Stimulated activated memory B cell treated with anti-CD40 and anti-IgM and Interleukin-4, amounts not matched to agents 10 μg/mL and 1 μg/mL and 100 μg/mL, for 72 hours (primary cell): ENCODE data around the gene ADPRM.
"Not testable (repeated sequence)": the region's sequence is repeated elsewhere in the genome, so short reads cannot be mapped to it uniquely, and the experiment has no call there.

Experiments
- ATAC-seq: fragments of 150-1000 bp; cut with Tn5 transposase; 2 replicates; pipeline ENCODE4 v1.10.0; 2021
- H3K27ac Mint-ChIP-seq: one replicate; pipeline ENCODE4 v1.8.0; 2022; ENCODE audit warnings: mild to moderate bottlenecking, mixed read lengths
- H3K27me3 Mint-ChIP-seq: one replicate; pipeline ENCODE4 v1.8.0; 2022; ENCODE audit warnings: mixed read lengths
- H3K36me3 Mint-ChIP-seq: one replicate; pipeline ENCODE4 v1.8.0; 2022; ENCODE audit warnings: mixed read lengths
- H3K4me1 Mint-ChIP-seq: one replicate; pipeline ENCODE4 v1.8.0; 2022; ENCODE audit warnings: mixed read lengths
- H3K4me3 Mint-ChIP-seq: one replicate; pipeline ENCODE4 v1.8.0; 2022; ENCODE audit warnings: mild to moderate bottlenecking, moderate library complexity, mixed read lengths
- H3K9me3 Mint-ChIP-seq: one replicate; pipeline ENCODE4 v1.8.0; 2022; ENCODE audit warnings: mixed read lengths

The ADPRM gene

GRCh38 chr17:10674704-10675103 lies 22.7 kb upstream of the ADPRM start:
- Mint-ChIP-seq H3K36me3 (peaks cover 40% of the 10 kb centered on the region), H3K9me3 (no peaks in the 10 kb centered on the region), H3K4me1 (no peaks in the 10 kb centered on the region), H3K4me3 (no peak overlapping the region), H3K27me3 (no peaks in the 10 kb centered on the region), H3K27ac (no peak overlapping the region)
- ATAC-seq, result no peak

DNA sequence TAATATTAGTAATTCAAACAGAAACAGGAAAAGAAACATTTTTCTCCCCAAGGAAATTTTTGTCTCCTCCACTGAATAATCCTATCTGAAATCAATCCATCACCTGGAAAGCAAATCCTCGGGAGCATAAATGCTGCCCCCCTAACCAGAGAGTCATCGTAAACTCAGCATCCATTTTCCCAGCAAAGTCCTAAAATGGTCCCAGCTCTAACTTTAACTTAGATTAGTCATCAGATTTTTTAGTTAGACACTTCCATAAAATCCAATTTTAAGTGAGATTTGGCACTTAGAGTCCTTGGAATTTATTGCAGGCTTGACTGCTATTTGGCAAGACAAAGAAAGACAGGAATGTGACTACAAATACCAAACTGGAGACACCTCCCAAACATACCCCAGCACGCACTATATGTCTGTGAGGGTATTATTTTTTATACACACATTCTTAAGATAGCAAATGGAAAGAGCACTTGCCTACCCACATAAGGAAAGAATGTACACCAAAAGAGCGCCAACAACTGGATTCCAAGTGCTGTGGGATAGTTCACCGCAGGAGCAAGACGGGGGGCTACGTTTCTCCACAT lies 15.4 kb upstream of the ADPRM start:
- ATAC-seq, result no peak
- Mint-ChIP-seq H3K36me3 (peaks cover 70% of the 10 kb centered on the region), H3K4me1 (no peaks in the 10 kb centered on the region), H3K27ac (no peak overlapping the region), H3K4me3 (no peak overlapping the region), H3K9me3 (no peaks in the 10 kb centered on the region), H3K27me3 (no peaks in the 10 kb centered on the region)

DNA sequence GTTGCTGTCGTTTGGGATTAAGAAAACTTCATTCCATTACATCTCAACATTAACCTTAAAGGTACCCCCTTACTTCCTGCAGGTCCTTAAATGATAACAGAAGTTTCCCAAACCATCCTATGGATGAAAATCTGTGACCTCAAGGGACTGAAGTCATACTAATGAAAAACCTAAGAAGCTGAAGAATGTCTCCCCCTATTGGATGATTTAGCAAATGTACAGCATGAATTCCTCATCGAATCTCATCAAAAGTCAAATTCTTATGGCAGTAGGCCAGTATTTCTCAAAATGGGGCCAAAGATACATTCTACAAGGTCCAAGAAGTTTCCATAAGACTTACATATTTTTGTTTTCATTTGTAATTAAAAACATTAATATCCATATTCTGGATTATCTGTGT lies 13.5 kb upstream of the ADPRM start:
- Mint-ChIP-seq H3K4me1 (no peaks in the 10 kb centered on the region), H3K36me3 (peaks cover 70% of the 10 kb centered on the region), H3K9me3 (no peaks in the 10 kb centered on the region), H3K27ac (no peak overlapping the region), H3K4me3 (no peak overlapping the region), H3K27me3 (no peaks in the 10 kb centered on the region)
- no peak for ATAC-seq

DNA sequence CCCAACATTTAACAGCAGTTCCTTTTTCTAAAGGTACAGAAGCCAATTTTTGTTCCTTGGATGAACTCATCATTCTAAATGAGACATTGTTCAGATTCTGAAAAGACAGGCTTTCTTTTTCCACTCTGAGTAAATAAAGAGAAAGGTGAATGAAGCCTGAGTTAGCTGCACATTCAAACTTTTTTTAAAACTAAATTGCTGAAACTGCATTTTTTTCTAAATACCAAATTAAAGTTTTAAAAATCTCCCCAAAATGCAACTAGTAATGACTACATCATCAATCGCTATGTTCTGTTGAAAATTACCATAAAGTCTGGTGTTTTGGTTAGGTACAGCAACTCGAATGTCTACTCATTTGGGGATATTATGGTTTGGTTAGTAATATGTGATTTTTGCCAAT lies 9.9 kb upstream of the ADPRM start:
- peaks cover 74% of the 10 kb centered on the region for H3K36me3 Mint-ChIP-seq
- H3K4me1 Mint-ChIP-seq, result peaks cover 18% of the 10 kb centered on the region
- no peak overlapping the region for H3K4me3 Mint-ChIP-seq
- H3K27ac Mint-ChIP-seq, result no peak overlapping the region
- no peaks in the 10 kb centered on the region for H3K27me3 Mint-ChIP-seq
- H3K9me3 Mint-ChIP-seq, result no peaks in the 10 kb centered on the region
- no peak for ATAC-seq

DNA sequence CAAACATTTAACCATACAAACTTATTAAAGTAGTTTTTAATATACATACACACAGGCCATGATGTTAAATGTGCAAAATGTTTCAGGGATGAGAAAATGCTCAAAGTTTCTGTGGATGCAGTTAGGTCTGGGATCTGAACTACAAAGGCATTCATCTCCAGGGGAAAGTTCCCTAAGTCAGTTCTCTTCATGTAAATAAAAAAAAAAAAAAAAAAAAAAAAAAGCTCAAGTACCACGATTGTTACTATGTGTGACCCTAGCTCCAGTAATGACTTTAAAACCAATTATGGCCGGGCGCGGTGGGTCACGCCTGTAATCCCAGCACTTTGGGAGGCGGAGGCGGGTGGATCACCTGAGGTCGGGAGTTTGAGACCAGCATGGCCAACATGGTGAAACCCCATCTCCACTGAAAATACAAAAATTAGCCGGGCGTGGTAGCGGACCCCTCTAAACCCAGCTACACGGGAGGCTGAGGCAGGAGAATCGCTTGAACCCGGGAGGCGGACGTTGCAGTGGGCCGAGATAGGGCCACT lies 1.5 kb upstream of the ADPRM start:
- H3K36me3 Mint-ChIP-seq, result peaks cover 34% of the 10 kb centered on the region
- not testable (repeated sequence) for ATAC-seq, H3K9me3 Mint-ChIP-seq, H3K27me3 Mint-ChIP-seq
- peak overlapping the region; percentile 95 for H3K27ac Mint-ChIP-seq
- peaks cover 30% of the 10 kb centered on the region for H3K4me1 Mint-ChIP-seq
- peak overlapping the region; percentile 91 for H3K4me3 Mint-ChIP-seq

GRCh38 chr17:10698096-10698818 lies 863 bp downstream of the ADPRM start:
- Mint-ChIP-seq H3K27ac (peak overlapping the region; percentile 95), H3K4me1 (peaks cover 42% of the 10 kb centered on the region), H3K9me3 (no peaks in the 10 kb centered on the region), H3K36me3 (peaks cover 18% of the 10 kb centered on the region), H3K4me3 (peak overlapping the region; percentile 91), H3K27me3 (no peaks in the 10 kb centered on the region)
- no peak for ATAC-seq

GRCh38 chr17:10699856-10700255 lies 2.5 kb downstream of the ADPRM start:
- no peaks in the 10 kb centered on the region for H3K27me3 Mint-ChIP-seq
- H3K4me1 Mint-ChIP-seq, result peaks cover 38% of the 10 kb centered on the region
- no peaks in the 10 kb centered on the region for H3K9me3 Mint-ChIP-seq
- H3K4me3 Mint-ChIP-seq, result no peak overlapping the region
- ATAC-seq, result no peak
- peak overlapping the region; percentile 32 for H3K27ac Mint-ChIP-seq
- peaks cover 6% of the 10 kb centered on the region for H3K36me3 Mint-ChIP-seq

- Mint-ChIP-seq H3K9me3 (no peaks in the 10 kb centered on the region), H3K36me3 (peaks cover 21% of the 10 kb centered on the region), H3K4me1 (peaks cover 37% of the 10 kb centered on the region), H3K27ac (no peak overlapping the region), H3K27me3 (no peaks in the 10 kb centered on the region), H3K4me3 (no peak overlapping the region)
- ATAC-seq, result no peak
These were observed 5.2 kb downstream of the ADPRM start for GRCh38 chr17:10702574-10702973.

DNA sequence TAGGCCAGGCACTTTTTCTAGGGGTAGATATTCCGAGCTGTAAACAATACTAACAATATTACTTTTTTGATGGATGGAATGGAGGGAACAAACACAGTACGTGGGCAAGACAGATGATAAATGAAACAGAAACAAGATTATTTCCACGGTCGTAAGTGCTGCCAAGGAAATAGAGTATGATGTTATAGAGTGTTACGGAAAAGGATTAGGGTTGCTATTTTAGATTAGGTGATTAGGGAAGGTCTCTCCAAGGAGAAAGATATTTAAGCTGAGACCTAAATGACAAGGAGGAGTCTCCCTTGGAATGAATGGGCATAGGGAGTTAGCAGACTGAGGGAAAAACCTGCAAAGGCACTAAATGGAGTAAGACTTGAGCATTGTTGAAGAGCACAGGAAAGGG lies 8.3 kb downstream of the ADPRM start:
- no peak for ATAC-seq

DNA sequence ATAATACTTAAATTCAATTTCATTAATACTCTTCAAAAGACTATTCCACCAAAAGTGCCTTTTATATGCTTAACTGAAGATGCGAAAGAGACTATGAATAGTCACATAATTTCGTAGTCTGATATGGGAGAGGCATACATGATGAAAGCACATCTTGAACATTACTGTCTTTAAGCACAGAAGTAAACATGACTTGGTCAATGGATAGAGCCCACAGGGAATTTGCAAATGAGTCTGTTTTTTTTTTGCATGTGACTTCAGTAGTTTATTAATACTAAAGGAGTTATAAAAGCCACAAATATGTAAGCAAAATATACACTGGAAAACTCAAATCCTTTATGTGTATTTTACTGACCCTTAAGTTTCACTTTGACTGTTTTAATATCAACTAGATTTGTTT lies 15.9 kb downstream of the ADPRM start:
- Mint-ChIP-seq H3K36me3 (peaks cover 46% of the 10 kb centered on the region), H3K4me1 (no peaks in the 10 kb centered on the region), H3K27ac (no peak overlapping the region), H3K27me3 (no peaks in the 10 kb centered on the region), H3K9me3 (no peaks in the 10 kb centered on the region), H3K4me3 (no peak overlapping the region)
- ATAC-seq, result no peak

More for the DNA sequence above, 8.3 kb downstream of the ADPRM start:
- Mint-ChIP-seq H3K9me3 (no peaks in the 10 kb centered on the region), H3K4me3 (no peak overlapping the region), H3K36me3 (peaks cover 43% of the 10 kb centered on the region), H3K4me1 (peaks cover 26% of the 10 kb centered on the region), H3K27ac (no peak overlapping the region), H3K27me3 (no peaks in the 10 kb centered on the region)

GRCh38 chr17:10716218-10716617 lies 18.8 kb downstream of the ADPRM start:
- no peak for ATAC-seq
- no peaks in the 10 kb centered on the region for H3K4me1 Mint-ChIP-seq
- peaks cover 24% of the 10 kb centered on the region for H3K36me3 Mint-ChIP-seq
- no peak overlapping the region for H3K4me3 Mint-ChIP-seq
- H3K27me3 Mint-ChIP-seq, result no peaks in the 10 kb centered on the region
- no peaks in the 10 kb centered on the region for H3K9me3 Mint-ChIP-seq
- no peak overlapping the region for H3K27ac Mint-ChIP-seq

GRCh38 chr17:10718547-10718946 lies 21.2 kb downstream of the ADPRM start:
- no peak overlapping the region for H3K27ac Mint-ChIP-seq
- no peaks in the 10 kb centered on the region for H3K9me3 Mint-ChIP-seq
- H3K27me3 Mint-ChIP-seq, result no peaks in the 10 kb centered on the region
- no peak overlapping the region for H3K4me3 Mint-ChIP-seq
- ATAC-seq, result no peak
- H3K4me1 Mint-ChIP-seq, result no peaks in the 10 kb centered on the region
- H3K36me3 Mint-ChIP-seq, result peaks cover 6% of the 10 kb centered on the region

DNA sequence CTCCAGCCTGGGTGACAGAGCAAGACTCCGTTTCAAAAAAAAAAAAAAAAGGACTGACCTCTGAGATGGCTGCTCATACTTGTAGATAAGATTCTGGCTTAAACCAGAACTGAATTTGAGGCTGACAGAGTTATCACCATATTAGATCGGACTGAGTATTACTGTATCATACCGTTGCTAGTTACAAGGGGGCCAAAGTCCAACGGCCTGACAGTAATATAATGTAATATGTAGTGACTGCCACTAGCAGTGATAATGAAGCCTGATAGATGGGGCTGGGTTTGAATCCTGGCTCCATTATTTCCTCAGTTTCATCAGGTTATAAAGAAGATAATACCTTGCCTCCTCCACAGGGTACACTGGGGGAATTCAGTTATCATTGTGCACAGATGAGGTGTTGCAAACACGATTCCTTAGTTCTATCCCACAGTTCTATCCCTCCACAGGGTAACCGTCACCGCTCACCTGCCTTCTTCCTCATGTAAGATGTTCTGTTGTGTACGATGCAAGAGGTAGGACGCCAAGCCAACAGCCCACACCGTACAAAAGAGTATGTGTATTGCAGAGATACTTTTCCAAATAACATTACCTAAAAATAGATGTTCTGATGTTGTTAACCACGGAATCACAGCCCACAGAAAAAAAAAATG lies 27.3 kb downstream of the ADPRM start:
- ATAC-seq, result no peak
- Mint-ChIP-seq H3K27me3 (peaks cover 1% of the 10 kb centered on the region), H3K27ac (no peak overlapping the region), H3K4me1 (peaks cover under 1% of the 10 kb centered on the region), H3K9me3 (no peaks in the 10 kb centered on the region), H3K4me3 (no peak overlapping the region), H3K36me3 (no peaks in the 10 kb centered on the region)

GRCh38 chr17:10725262-10725661 lies 27.9 kb downstream of the ADPRM start:
- Mint-ChIP-seq H3K27ac (no peak overlapping the region), H3K4me1 (peaks cover 6% of the 10 kb centered on the region), H3K9me3 (no peaks in the 10 kb centered on the region), H3K36me3 (no peaks in the 10 kb centered on the region), H3K4me3 (no peak overlapping the region), H3K27me3 (peaks cover 7% of the 10 kb centered on the region)
- ATAC-seq, result no peak

DNA sequence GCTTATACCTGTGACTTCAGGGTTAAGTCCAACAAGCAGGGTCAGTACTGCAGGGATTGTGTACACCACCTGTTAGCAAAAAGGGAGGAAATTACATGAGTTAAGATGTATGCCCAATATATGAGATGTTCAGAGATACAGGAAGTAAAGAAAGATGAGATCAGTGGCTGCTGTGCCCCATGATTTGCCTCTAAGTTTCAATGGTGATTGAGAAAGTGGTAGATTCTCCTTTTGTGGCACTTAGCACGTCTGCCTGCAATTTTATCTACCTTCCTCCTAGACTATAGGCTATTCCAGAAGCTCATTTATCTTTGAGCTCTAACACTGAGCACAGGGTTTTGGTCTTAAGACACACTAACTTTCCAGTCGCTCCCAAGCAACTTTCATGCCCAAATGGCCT lies 28.8 kb downstream of the ADPRM start:
- Mint-ChIP-seq H3K36me3 (no peaks in the 10 kb centered on the region), H3K27me3 (peaks cover 9% of the 10 kb centered on the region), H3K9me3 (no peaks in the 10 kb centered on the region), H3K4me3 (no peak overlapping the region), H3K27ac (no peak overlapping the region), H3K4me1 (peaks cover 15% of the 10 kb centered on the region)
- ATAC-seq, result no peak

- Mint-ChIP-seq H3K27ac (no peak overlapping the region), H3K36me3 (no peaks in the 10 kb centered on the region), H3K27me3 (peaks cover 9% of the 10 kb centered on the region), H3K4me3 (no peak overlapping the region), H3K9me3 (no peaks in the 10 kb centered on the region), H3K4me1 (peaks cover 16% of the 10 kb centered on the region)
- ATAC-seq, result no peak
These were observed 29.8 kb downstream of the ADPRM start for GRCh38 chr17:10727192-10727591.
